ENCODE measurements around the gene BNIP1. TPM values are rescaled to one million over a fixed set of nuclear protein-coding genes. Genes with fewer than 3 reads are reported as not detected.

The BNIP1 gene
- total RNA-seq, 3 donors from 2014 or later = 10.9 to 12.4 (median 11.4) TPM

GRCh38 chr5:173139631-173140030 lies 4.7 kb upstream of the BNIP1 start:
- Histone ChIP-seq H3K4me3 (no peak overlapping the region), H3K9me3 (no peaks in the 10 kb centered on the region), H3K4me1 (ENCODE audit: low read depth) (no peaks in the 10 kb centered on the region), H3K36me3 (ENCODE audit: low read depth) (no peaks in the 10 kb centered on the region)
- no peak for ATAC-seq
- no peak for TF ChIP-seq CTCF (IDR thresholded peaks at IDR 0.05)
- intact Hi-C loops (cut with DNase I, micrococcal nuclease) = loop anchor here in 1 of 2 donors (10.0 kb wide), 1 partner anchor 135 kb away; no protein-coding TSS in a partner anchor
- DNase-seq = no peak

- no peak overlapping the region for H3K4me3 ChIP-seq
- H3K9me3 ChIP-seq = no peaks in the 10 kb centered on the region
- TF ChIP-seq CTCF (IDR thresholded peaks at IDR 0.05) = no peak
- intact Hi-C loops (cut with DNase I, micrococcal nuclease) = loop anchor here in 1 of 2 donors (10.0 kb wide), 1 partner anchor 136 kb away; no protein-coding TSS in a partner anchor
- ATAC-seq (no peak), DNase-seq (no peak)
- H3K4me1 ChIP-seq (ENCODE audit: low read depth) = no peaks in the 10 kb centered on the region
- no peaks in the 10 kb centered on the region for H3K36me3 ChIP-seq (ENCODE audit: low read depth)
These were observed 3.6 kb upstream of the BNIP1 start for GRCh38 chr5:173140769-173141168.

GRCh38 chr5:173143567-173143966 lies 764 bp upstream of the BNIP1 start:
- TF ChIP-seq CTCF (IDR thresholded peaks at IDR 0.05) = no peak
- intact Hi-C loops (cut with DNase I, micrococcal nuclease) = loop anchor here in 1 of 2 donors (10.0 kb wide), 1 partner anchor 139 kb away; no protein-coding TSS in a partner anchor
- Histone ChIP-seq H3K9me3 (no peaks in the 10 kb centered on the region), H3K36me3 (ENCODE audit: low read depth) (peaks cover 3% of the 10 kb centered on the region), H3K4me3 (no peak overlapping the region), H3K4me1 (ENCODE audit: low read depth) (no peaks in the 10 kb centered on the region)
- DNase-seq = peak in 1 of 3 donors; percentile 8
- ATAC-seq = no peak

DNA sequence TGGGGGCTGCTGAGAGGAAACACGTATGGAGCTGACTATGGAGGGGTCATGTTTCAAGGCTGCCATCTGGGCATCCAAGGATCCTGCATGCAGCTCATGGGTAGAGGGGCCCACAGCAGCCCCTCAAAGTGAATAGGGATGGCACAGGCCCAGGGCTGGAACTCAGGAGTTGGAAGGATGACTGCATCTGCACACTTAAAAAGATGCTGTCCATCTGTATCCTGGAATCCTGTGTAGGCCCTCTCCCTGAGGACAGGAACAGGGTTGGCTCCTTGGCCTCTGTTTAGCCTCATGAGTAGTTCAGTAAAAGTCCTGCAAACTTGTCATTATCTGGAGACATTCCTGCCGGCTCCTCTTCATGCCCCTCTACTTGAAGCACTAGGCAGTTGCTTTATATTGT lies 4.0 kb downstream of the BNIP1 start:
- peaks cover 3% of the 10 kb centered on the region for H3K36me3 ChIP-seq (ENCODE audit: low read depth)
- no peak for ATAC-seq
- H3K4me1 ChIP-seq (ENCODE audit: low read depth) = no peaks in the 10 kb centered on the region
- intact Hi-C loops (cut with DNase I, micrococcal nuclease) = loop anchor here in 1 of 2 donors (10.0 kb wide), 1 partner anchor 144 kb away; no protein-coding TSS in a partner anchor
- H3K9me3 ChIP-seq = no peaks in the 10 kb centered on the region
- DNase-seq = no peak
- no peak overlapping the region for H3K4me3 ChIP-seq
- no peak for TF ChIP-seq CTCF (IDR thresholded peaks at IDR 0.05)

DNA sequence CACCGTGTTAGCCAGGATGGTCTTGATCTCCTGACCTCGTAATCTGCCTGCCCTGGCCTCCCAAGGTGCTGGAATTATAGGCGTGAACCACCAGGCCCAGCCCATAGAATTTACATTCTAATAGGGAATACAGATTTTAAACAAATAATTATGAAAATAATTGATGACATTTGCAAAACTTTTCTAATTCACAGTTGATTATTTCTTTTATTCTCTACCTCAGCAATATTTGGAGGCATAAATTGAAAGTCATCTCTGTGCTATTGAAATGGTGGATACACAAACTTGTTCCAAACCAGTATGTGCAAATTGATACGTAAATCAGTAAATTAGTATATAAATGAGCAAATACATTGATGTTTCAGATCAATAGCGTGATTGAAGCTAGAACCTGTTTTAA lies 8.2 kb downstream of the BNIP1 start:
- no peak overlapping the region for H3K4me3 ChIP-seq
- no peaks in the 10 kb centered on the region for H3K36me3 ChIP-seq (ENCODE audit: low read depth)
- no peak for DNase-seq

More for the DNA sequence above, 8.2 kb downstream of the BNIP1 start:
- Histone ChIP-seq H3K4me1 (ENCODE audit: low read depth) (no peaks in the 10 kb centered on the region), H3K9me3 (no peaks in the 10 kb centered on the region)
- no peak for TF ChIP-seq CTCF (IDR thresholded peaks at IDR 0.05)
- intact Hi-C loops (cut with DNase I, micrococcal nuclease) = no loop called here
- no peak for ATAC-seq

Measured in mucosa of descending colon (tissue), 3 donors.